Hepatocyte (in vitro differentiated cells): ENCODE data around the gene PLCXD3.

Experiments
- CTCF ChIP-seq: fragments of 200-600 bp; sonication (generic); IDR thresholded peaks from 2 replicates; pipeline ENCODE4 v1.5.1; 2016; ENCODE audit warnings: antibody characterized with exemption, mild to moderate bottlenecking; ENCODE audit not compliant: poor library complexity
- EZH2phosphoT487 ChIP-seq: fragments of 200-600 bp; sonication (generic); IDR thresholded peaks from one replicate; pipeline ENCODE4 v1.6.1; 2018; ENCODE audit warnings: antibody characterized with exemption, mild to moderate bottlenecking, low read depth, moderate library complexity; ENCODE audit not compliant: unreplicated experiment, severe bottlenecking

DNA sequence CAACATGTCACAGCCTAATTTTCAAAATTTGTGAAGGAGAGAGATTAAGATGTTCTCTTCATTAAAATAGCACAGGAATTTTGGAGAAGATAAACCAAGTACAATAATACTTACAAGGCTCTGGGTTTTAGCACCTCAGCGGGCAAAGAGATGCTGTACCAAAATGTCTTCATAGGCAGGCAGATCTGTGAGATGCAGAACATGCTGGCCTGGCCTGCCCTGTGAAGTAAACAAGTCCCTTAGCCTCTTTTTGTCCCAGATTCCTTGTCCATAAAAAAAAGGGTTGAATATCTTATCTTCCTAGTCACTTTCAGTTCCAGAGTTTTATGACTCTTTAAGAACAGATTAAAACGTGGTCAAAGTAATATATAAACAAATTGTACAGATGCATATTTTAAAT lies 244.0 kb downstream of the PLCXD3 start:
- TF ChIP-seq EZH2phosphoT487: no peak
- TF ChIP-seq CTCF: no peak
